UCSD-AML1 (cell line): ENCODE data around the gene TMEM151B.
A peak's percentile ranks its signal among the peaks of the same experiment; 100 is the strongest.
"Not testable (repeated sequence)": the region's sequence is repeated elsewhere in the genome, so short reads cannot be mapped to it uniquely, and the experiment has no call there.

Source experiments
- DNase-seq: peaks from one replicate; lab custom pipeline; 2025; ENCODE audit not compliant: unreplicated experiment; lab: John Stamatoyannopoulos, UW

The TMEM151B gene

DNA sequence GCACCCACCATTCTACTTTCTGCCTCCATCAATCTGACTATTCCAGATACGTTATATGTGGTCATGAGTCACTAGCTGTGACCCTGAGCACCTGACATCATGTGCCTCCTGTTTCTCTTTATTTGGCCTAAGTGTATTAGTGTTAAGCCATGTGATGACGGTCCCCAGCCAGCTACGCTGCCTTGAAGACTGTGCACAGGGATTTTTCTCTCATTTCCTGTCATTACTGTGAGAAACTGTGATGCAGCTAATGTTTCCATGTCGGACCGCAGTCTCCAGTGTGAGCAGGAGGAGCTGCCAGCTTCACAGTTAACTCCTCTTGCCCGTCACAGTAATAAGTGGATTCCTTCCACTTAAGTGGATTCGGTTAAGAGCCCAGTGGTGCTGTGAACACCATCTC, 62.3 kb downstream of the TMEM151B start:
- no peak for DNase-seq

DNA sequence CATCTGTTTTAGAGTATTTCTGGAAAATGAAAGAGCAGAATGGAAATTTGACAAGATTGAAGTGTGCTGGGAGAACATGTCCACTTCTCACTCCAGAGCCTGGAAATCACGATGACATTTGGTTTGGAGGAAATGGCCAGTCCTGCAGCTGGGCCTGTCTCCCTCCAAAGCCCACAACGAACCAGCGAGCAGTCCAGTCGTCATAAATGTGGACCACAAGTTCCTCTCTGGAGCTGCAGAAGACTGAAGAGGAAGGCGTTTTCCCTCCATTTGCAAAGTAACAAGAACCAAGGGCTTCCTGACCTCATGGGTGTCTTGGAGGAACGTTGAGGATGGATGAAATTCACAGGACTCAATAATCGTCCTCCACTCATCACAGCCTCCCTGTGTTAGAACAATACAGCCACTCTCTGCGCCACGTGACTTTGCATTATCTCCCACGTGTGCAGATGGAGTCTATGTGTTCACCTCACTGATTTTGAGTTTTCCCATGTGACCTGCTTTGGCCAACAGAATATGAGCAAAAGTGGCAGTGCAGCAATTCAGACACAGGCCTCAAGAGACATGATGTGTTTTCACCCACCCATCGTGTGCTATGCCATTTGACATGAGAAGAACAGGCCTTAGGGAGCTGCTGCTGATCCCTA, 63.1 kb downstream of the TMEM151B start:
- no peak for DNase-seq

DNA sequence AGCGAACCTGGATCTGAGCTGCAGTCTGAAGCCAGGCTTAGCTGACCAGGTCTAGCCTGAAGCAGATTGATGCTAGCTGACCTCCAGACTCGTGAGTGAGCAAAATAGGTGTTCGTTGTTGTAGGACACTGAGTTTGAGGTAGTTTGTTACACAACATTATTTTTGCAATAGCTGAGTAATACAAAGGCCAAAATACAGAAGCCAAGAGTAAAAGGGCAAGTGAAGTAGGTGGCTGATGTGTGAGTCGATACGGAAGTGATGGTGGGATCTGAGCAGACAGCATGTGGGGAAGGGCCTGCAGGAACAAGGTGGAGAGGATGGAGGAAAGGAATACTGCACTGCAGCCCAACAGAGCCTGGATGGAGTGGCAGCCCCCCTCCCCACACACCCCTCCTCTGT, 63.7 kb downstream of the TMEM151B start:
- no peak for DNase-seq

DNA sequence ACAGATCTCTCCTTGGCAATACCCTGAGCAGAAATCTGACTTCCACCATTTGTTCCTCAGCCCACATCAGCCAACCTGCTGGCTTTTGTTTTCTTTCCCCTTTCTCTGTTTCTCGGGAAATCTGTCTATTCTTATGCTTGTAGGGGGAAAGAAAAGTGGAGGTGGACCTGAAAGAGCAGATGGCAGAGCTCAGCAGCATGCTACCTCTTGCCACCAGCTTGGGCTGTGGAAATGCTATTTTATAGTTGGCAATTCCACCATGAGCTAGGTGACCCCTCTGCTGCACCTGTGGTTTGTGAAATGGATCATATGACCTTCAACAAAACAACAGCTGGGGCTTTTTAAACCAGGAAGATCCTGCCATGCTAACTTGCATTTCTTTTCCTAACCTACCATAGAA, 65.4 kb downstream of the TMEM151B start:
- DNase-seq, result no peak

DNA sequence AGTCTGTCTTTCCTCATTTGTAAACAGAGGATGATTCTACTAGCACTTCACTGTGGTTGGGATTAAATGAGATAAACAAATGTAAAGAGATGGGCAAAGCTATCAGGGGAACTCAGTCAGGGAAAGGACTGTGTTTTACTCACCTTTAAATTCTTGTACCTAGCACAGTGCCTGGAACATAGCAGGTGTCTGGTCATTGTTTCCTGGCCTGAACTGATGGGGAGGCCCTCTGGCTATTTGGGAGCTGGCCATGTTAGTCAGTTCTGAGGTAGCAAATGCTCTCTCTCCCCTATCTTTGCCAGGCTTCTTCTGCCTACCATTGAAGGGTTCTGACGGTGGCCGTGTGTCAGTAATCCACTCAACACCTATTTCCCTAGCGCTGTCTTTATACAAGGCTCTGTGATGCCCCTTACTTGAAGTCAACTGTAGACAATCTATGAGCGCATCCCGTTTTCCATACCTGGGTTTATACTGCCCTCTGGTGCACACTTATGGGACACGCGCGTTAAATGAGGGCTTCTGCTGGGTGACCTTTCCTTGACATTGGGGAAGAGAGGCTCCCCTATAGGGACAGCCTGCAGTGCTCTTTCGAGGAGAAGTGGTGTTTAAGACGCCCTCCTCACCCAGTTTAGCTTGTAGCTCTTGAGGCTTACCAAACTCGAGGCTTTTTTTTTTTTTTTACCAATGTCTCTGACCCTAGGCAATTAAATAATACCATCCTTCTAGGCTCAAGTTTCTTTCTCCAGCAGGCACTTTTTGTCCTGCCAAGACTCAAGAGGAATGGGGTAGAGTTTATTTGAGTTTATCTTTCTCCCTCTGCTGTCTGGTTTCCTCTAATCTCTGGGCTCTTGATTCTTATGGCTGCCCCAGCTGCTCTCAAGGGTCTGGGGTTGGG, 68.2 kb downstream of the TMEM151B start:
- peak; percentile 53 for DNase-seq

DNA sequence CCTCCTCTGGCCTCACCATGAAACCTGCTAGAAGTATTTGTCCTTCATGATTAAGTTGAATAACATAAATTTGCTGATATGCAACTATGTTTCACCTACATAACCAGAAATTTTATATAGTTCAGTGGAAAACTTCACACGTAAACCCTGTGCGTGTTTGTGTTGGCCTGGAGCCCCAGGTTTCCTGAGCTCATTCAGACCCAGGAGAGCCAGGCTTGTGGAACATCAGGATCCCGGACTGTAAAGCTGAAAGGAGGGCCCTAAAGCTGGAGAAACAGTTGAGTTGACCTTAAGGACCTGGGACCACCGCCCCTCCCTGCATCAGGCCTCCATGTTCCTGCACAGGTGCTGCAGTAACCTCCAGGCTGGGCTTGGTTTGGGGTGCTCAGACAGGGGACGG, 69.1 kb downstream of the TMEM151B start:
- DNase-seq, result no peak

DNA sequence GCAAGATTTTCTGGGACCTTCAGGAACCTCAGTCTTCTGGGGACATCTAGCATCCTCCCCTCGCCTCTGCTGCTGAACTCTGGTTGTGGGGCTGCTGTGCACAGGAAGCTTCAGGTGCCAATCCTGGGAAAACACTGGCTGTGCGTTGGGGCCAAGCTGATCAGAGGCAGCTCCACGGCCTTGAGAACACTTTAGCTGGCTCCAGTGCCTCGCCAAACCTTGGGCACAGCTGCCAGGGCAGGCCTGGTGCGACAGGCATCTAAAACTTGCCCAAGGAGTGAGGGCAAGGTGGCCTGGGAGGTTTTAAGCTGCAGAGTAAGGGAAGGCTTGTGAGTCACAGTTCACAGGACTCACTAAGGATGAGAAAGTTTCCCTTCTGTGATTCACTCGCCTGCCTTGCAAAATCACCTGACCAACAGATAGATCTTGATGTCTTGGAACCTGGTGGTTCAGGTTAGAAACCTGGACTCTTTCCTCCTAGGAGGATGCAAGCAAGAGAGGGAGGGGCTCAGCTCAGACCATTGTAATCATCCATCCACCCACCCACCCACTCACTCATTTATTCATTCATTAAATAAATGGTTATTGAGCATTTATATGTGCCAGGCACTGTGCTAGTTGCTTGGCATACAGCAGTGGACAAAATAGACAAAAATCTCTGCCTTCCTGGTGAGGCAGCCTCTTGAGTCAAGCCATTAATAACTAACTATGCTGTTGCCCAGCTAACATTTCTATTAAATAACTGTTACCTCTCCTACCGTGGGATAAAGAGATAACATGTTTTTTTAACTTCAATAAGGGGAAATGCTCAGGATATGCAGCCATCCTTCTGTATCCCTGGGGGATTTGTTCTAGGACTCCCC, 69.7 kb downstream of the TMEM151B start:
- DNase-seq, result no peak

DNA sequence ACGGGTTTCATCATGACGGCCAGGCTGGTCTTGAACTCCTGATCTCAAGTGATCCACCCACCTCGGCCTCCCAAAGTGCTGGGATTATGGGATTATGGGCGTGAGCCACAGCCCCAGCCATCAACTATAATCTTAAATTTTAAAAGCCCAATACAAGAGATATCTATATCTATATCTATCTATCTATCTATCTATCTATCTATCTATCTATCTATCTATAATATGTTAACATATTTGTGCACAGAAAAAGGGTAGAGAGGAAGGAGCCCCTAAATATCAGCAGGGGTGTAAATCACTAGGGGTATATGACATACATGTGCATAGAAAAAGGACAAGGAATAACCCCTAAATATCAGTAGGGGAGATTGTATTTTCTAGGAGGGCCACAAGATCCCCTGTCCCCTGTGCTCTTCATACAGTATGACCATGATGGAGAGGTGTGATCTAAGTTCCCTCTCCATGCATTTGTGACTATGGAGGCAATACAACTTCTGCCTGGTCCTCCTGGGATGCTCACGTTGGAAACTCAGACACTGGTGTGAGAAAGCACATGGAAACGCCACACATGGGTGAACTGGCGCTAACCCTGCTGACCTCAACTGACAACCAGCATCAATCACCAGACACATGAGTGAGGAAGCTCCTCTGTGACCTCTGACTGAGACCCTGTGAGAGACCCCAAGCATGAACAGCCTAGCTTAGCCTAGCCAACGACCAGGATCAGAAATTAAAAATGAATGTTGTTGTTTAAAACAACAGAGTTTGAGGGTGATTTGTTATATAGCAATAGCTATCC, 71.0 kb downstream of the TMEM151B start:
- DNase-seq, result no peak

DNA sequence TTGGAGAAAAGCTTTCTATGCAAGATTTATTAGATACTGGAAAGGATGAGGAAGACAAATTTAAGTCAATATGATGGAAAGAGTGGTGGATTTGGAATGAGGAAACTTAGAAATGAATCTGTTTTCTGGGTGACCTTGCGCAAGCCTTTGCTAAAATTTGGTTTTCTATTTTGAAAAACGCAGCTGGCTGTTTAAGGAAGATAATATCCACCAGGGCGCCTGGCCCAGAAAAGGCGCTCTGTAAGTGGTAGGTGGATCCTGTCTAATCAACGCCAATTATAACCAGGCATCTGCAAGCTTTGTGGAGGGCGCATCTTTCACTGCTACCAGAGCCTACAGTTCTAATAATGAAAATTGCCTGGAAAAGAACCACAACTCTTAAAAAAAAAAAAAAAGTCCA, 71.8 kb downstream of the TMEM151B start:
- DNase-seq, result no peak

DNA sequence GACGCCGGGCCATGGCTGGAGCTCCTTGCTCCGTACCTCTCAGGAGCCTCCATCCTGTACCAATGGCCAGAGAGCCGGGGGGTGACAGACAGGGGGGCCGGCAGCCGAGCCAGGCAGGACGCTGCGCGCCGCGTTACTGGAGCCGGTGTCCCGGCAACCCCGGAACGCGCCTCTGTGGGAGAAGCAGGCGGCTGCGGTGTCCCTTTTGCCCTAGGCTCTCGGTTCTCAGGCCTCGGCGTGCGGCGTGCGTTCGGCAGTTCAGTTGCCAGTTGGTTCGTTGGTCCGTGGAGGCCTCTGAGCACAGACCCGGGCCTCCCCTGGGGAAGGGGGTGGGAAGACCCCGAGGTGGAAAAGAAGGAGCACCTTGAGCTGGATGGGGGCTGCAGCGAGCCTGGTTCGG, 72.2 kb downstream of the TMEM151B start, which contains the start of gene SPATS1:
Gene SPATS1 (plus strand): TSS at position 162 of the 400 bp plus-strand sequence. CDS start 446 bp downstream, outside the sequence.
- DNase-seq, result no peak

DNA sequence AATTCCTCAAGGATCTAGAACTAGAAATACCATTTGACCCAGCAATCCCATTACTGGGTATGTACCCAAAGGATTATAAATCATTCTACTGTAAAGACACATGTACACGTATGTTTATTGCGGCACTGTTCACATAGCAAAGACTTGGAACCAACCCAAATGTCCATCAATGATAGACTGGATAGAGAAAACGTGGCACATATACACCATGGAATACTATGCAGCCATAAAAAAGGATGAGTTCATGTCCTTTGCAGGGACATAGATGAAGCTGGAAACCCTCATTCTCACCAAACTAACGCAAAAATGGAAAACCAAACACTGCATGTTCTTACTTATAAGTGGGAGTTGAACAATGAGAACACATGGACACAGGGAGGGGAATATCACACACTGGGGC, 76.6 kb downstream of the TMEM151B start:
- not testable (repeated sequence) for DNase-seq

DNA sequence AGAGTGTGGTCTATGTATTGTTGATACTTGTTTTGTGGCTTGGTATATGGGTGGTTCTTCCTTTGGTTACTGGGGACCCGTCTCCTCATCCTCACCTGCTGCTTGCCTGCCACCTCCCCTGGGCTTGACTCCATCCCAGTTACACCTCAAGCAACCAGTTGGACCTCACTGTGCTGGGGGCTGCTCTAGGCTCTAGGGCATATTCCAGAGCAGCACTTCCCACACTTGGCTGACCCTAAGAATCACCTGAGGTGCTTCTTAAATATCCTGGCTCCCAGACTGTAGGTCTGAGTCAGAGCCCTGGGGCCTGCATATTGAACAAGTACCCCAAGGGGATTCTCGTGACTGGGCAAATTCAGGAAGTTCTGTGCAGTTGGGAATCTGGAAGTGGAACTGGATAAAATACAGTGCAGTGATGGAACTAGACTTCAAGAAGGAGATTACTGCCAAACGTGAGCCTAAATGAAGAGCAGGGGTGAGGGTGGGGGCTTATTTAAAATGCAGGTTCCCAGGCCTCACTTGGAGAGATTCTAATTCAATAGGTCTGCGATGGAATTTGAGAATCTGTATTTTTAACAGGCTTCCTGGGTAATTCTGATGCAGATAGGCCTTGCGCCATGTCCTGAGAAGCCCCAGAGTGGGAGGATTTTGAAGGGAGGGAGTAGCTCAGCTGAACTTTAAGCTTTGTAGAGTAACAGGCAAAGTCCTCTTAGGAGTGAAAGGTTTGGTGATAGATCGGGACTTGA, 79.8 kb downstream of the TMEM151B start:
- no peak for DNase-seq

DNA sequence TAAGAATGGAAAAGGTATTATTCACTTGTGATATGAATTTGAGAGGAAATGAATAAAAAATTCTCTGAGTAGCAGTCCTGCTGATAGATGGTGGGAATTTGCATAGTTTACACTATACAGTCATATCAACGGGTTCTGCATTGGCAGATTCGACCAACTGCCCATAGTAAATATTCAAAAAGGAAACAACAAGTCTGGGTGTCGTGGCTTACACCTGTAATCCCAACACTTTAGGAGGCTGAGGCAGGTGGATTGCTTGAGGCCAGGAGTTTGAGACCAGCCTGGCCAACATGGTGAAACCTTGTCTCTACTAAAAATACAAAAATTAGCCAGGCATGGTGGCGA, 80.4 kb downstream of the TMEM151B start:
- not testable (repeated sequence) for DNase-seq

DNA sequence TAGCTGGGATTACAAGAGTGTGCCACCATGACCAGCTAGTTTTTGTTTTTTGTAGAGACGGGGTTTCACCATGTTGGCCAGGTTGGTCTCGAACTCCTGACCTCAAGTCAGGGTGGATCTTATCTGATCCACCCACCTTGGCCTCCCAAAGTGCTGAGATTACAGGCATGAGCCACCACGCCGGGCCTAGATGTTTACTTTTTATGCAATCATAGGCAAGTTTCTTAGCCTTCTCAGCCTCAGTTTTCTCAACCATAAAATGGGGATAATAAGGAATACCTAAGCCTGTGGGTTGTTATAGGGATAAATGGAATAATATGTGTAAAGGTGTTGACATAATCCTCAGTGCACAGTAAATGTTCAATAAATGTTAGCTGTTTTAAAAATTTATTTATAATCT, 82.0 kb downstream of the TMEM151B start:
- DNase-seq, result no peak

DNA sequence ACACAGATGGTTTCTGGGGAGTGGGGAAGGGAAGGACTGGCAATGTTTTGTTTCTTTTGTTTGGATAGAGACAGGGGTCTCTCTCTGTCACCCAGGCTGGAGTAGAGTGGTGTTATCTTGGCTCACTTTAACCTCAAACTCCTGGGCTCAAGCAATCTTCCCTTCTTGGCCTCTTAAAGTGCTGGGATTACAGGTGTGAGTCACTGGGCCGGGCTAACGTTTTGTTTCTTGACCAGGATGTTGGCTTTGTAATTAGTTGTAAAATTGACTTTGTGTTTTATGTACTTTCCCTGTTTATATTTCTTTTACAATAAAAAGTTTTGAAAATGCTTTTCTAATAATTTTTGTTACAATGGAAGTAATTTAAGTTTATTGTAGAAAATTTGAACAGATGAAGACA, 83.1 kb downstream of the TMEM151B start:
- DNase-seq, result no peak

DNA sequence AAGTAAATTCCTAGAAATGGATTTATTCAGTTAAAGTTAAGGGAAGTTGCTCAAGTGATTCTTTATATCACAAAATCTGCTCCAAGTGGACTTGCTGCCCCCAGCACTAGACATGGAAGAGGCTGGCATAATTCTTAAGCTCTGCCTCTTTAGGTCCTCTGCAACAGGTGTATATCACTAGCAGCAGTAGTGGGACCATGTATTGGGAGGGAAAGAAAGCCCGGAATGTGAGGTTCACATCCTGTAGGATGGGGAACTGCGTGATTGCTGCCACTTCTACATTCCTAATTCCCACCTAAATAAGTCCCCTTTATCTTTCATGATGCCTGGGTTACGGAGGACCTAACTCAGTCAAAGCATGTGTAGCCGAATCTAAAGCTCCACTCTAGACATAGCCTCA, 85.4 kb downstream of the TMEM151B start:
- DNase-seq, result no peak

DNA sequence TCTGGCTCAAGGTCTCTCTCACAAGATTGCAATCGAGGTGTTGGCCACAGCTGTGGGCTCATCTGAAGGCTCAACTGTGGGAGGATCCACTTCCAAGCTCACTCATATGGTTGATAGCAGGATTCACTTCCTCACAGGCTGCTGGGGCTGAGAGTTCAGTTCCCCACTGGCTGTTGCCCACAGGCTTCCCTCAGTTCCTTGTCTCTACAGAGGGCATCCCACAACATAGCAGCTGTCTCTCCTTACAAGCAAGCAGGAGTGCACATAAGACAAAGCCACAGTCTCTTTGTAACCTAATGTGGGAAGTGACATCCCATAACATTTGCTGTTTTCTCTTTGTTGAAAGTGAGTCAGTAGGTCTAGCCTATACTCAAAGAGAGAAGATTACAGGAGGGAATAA, 86.2 kb downstream of the TMEM151B start:
- DNase-seq, result no peak
